Fibroblast of lung (primary cell): ENCODE results near the gene NFASC. TPM values are rescaled to one million over a fixed set of nuclear protein-coding genes. Genes with fewer than 3 reads are reported as not detected.

Experiments
- DNase-seq, 2 donors: peaks; one replicate each; pipeline versions ENCODE4 v3.0.0 to v3.0.0-alpha.2; 2010; ENCODE audit warnings: low read depth in 2 of 2
- H2AFZ ChIP-seq: 2 replicates; pipeline ENCODE4 v1.5.1; 2012; ENCODE audit warnings: low read length, control low read depth, inconsistent platforms
- H3K27ac ChIP-seq: 2 replicates; pipeline ENCODE4 v1.5.1; 2011; ENCODE audit warnings: low read length, control low read depth; ENCODE audit not compliant: insufficient read depth
- H3K27me3 ChIP-seq: 2 replicates; pipeline ENCODE4 v1.5.1; 2011; ENCODE audit warnings: mild to moderate bottlenecking, low read length; ENCODE audit not compliant: control insufficient read depth, insufficient read depth
- H3K36me3 ChIP-seq: 2 replicates; pipeline ENCODE4 v1.5.1; 2011; ENCODE audit warnings: low read length; ENCODE audit not compliant: control insufficient read depth, insufficient read depth
- H3K4me1 ChIP-seq: 2 replicates; pipeline ENCODE4 v1.5.1; 2011; ENCODE audit warnings: low read length; ENCODE audit not compliant: control insufficient read depth, insufficient read depth; ENCODE audit errors: extremely low read depth
- H3K4me2 ChIP-seq: 2 replicates; pipeline ENCODE4 v1.5.1; 2011; ENCODE audit warnings: low read length, control low read depth; ENCODE audit not compliant: insufficient read depth; ENCODE audit errors: extremely low read depth
- H3K4me3 ChIP-seq, 4 experiments: fragments of 200-600 bp in 1 of 4; sonication (generic) in 1 of 4; replicated peaks in 1 of 4; 2 replicates each; pipeline ENCODE4 v1.5.1; 2011 to 2016; ENCODE audit warnings: low read length in 4 of 4, low read depth in 3 of 4, mild to moderate bottlenecking in 3 of 4, control low read depth in 2 of 4, inconsistent platforms in 1 of 4, mixed read lengths in 1 of 4; ENCODE audit not compliant: insufficient read depth in 1 of 4; ENCODE audit errors: control extremely low read depth in 1 of 4
- H3K79me2 ChIP-seq: 2 replicates; pipeline ENCODE4 v1.5.1; 2012; ENCODE audit warnings: mild to moderate bottlenecking, low read length, inconsistent platforms; ENCODE audit not compliant: control insufficient read depth, insufficient read depth
- H3K9ac ChIP-seq: 2 replicates; pipeline ENCODE4 v1.5.1; 2011; ENCODE audit warnings: mild to moderate bottlenecking, low read length, control low read depth; ENCODE audit not compliant: insufficient read depth
- H3K9me3 ChIP-seq: 2 replicates; pipeline ENCODE4 v1.5.1; 2012; ENCODE audit warnings: low read depth, low read length; ENCODE audit not compliant: control insufficient read depth, insufficient read depth
- H4K20me1 ChIP-seq: 2 replicates; pipeline ENCODE4 v1.5.1; 2011; ENCODE audit warnings: low read length; ENCODE audit not compliant: control insufficient read depth, insufficient read depth; ENCODE audit errors: extremely low read depth
- EZH2 ChIP-seq: IDR thresholded peaks from 2 replicates; pipeline ENCODE4 v1.5.1; 2012; ENCODE audit warnings: low read length, control low read depth, mild to moderate bottlenecking; ENCODE audit errors: missing control alignments
- polyA plus RNA-seq, 2 donors: library from polyadenylated mRNA; depleted of rRNA in 1 of 2; stranded (reverse) in 1 of 2; unstranded in 1 of 2; fragments of >200 nt; gene quantifications; 2 replicates each; pipeline ENCODE4 v1.2.1, GENCODE V29; 2011 to 2012; ENCODE audit warnings: missing spikeins in 1 of 2
- total RNA-seq: library from RNA; depleted of rRNA; stranded (reverse); fragments of >200 nt; gene quantifications from 2 replicates; pipeline ENCODE4 v1.2.1, GENCODE V29; 2014
- TF ChIP-seq, protein P1 (sequence below), 2 donors: IDR thresholded peaks in 1 of 2; conservative IDR thresholded peaks in 1 of 2; 1 replicate in 1 of 2; 2 replicates in 1 of 2; pipeline ENCODE4 v1.5.1; 2011 to 2012; ENCODE audit warnings: low read length in 2 of 2, control low read depth in 1 of 2, inconsistent platforms in 1 of 2, low read depth in 1 of 2, mild to moderate bottlenecking in 1 of 2

The NFASC gene
- total and polyA plus RNA-seq, 2 donors (not counting 1 experiment from before 2014, with no cell fraction given), result 13.4 to 16.5 TPM

- H3K79me2 ChIP-seq, result no peaks in the 10 kb centered on the region
- no peak for TF ChIP-seq EZH2
- TF ChIP-seq, protein P1, sequence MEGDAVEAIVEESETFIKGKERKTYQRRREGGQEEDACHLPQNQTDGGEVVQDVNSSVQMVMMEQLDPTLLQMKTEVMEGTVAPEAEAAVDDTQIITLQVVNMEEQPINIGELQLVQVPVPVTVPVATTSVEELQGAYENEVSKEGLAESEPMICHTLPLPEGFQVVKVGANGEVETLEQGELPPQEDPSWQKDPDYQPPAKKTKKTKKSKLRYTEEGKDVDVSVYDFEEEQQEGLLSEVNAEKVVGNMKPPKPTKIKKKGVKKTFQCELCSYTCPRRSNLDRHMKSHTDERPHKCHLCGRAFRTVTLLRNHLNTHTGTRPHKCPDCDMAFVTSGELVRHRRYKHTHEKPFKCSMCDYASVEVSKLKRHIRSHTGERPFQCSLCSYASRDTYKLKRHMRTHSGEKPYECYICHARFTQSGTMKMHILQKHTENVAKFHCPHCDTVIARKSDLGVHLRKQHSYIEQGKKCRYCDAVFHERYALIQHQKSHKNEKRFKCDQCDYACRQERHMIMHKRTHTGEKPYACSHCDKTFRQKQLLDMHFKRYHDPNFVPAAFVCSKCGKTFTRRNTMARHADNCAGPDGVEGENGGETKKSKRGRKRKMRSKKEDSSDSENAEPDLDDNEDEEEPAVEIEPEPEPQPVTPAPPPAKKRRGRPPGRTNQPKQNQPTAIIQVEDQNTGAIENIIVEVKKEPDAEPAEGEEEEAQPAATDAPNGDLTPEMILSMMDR (conservative IDR thresholded peaks at IDR 0.05 in 1 of 2, IDR thresholded peaks at IDR 0.05 in 1 of 2; ENCODE audit: low read depth in 1 of 2, low read length in 2 of 2), result no peak
- no peaks in the 10 kb centered on the region for H3K4me1 ChIP-seq
- H3K27me3 ChIP-seq, result no peaks in the 10 kb centered on the region
- no peak overlapping the region for H3K9ac ChIP-seq
- no peak overlapping the region for H3K4me2 ChIP-seq
- H3K4me3 ChIP-seq, result no peak overlapping the region
- no peak overlapping the region for H2AFZ ChIP-seq
- no peak overlapping the region for H3K27ac ChIP-seq
- no peak for DNase-seq
- no peaks in the 10 kb centered on the region for H4K20me1 ChIP-seq
- H3K9me3 ChIP-seq, result no peaks in the 10 kb centered on the region
- H3K36me3 ChIP-seq, result no peaks in the 10 kb centered on the region
Measured at GRCh38 chr1:205071801-205072200, 201.1 kb downstream of the NFASC start.

GRCh38 chr1:205072286-205072685, 201.6 kb downstream of the NFASC start:
- Histone ChIP-seq H3K4me2 (no peak overlapping the region), H3K79me2 (no peaks in the 10 kb centered on the region), H3K36me3 (no peaks in the 10 kb centered on the region), H3K27ac (no peak overlapping the region), H2AFZ (no peak overlapping the region), H3K9ac (no peak overlapping the region), H3K4me1 (no peaks in the 10 kb centered on the region), H3K9me3 (no peaks in the 10 kb centered on the region), H3K4me3 (no peak overlapping the region), H3K27me3 (no peaks in the 10 kb centered on the region), H4K20me1 (no peaks in the 10 kb centered on the region)
- no peak for DNase-seq
- TF ChIP-seq EZH2, result no peak
- TF ChIP-seq, protein P1 (conservative IDR thresholded peaks at IDR 0.05 in 1 of 2, IDR thresholded peaks at IDR 0.05 in 1 of 2; ENCODE audit: low read depth in 1 of 2, low read length in 2 of 2), result no peak

Other genes starting within 250 kb of the NFASC start
- gene LRRN2, start 185.1 kb upstream of the NFASC start, total RNA-seq, result 0.26 TPM in 1 of 2 replicates, not detected in the other
- not detected in 2 replicates for gene LRRN2, start 185.1 kb upstream of the NFASC start, polyA plus RNA-seq
- gene CNTN2, start 172.3 kb downstream of the NFASC start, total RNA-seq, result not detected in 2 replicates
- not detected in 2 replicates for gene CNTN2, start 172.3 kb downstream of the NFASC start, polyA plus RNA-seq
- 1.8 and 2.3 TPM in 2 replicates for gene TMEM81, start 213.6 kb downstream of the NFASC start, total RNA-seq
- gene TMEM81, start 213.6 kb downstream of the NFASC start, polyA plus RNA-seq, result 1.9 and 2.1 TPM in 2 replicates